Muscle of leg (tissue), 16 donors: ENCODE results near the gene PCSK5. TPM values are rescaled to one million over a fixed set of nuclear protein-coding genes. Genes with fewer than 3 reads are reported as not detected.
A peak's percentile ranks its signal among the peaks of the same experiment; 100 is the strongest.

Source experiments
- DNase-seq: peaks from one replicate; pipeline ENCODE4 v3.0.0; 2013
- H3K27ac ChIP-seq: one replicate; pipeline ENCODE4 v1.5.1; 2013; ENCODE audit warnings: mild to moderate bottlenecking, low read length, control low read depth
- H3K27me3 ChIP-seq: one replicate; pipeline ENCODE4 v1.6.1; 2013; ENCODE audit warnings: low read length; ENCODE audit not compliant: control insufficient read depth, insufficient read depth
- H3K36me3 ChIP-seq: one replicate; pipeline ENCODE4 v1.6.1; 2013; ENCODE audit warnings: low read length; ENCODE audit not compliant: control insufficient read depth, insufficient read depth
- H3K4me1 ChIP-seq: one replicate; pipeline ENCODE4 v1.6.1; 2013; ENCODE audit warnings: low read length; ENCODE audit not compliant: control insufficient read depth, insufficient read depth
- H3K4me3 ChIP-seq: one replicate; pipeline ENCODE4 v1.5.1; 2013; ENCODE audit warnings: low read length, control low read depth
- H3K9me3 ChIP-seq: replicated peaks from 2 replicates; pipeline ENCODE4 v1.6.1; 2013; ENCODE audit warnings: low read depth, low read length; ENCODE audit not compliant: control insufficient read depth
- WGBS: methylation state at CpG from one replicate; pipeline ENCODE4 v1.1.5; 2013; ENCODE audit warnings: missing lambda C conversion rate; ENCODE audit not compliant: insufficient coverage; 5-methylcytosine and 5-hydroxymethylcytosine counted together
- long read RNA-seq, 11 donors: transcript quantifications; one replicate each; lab custom pipeline, GENCODE V29; 2026
- polyA plus RNA-seq, 8 donors: library from polyadenylated mRNA; unstranded; fragments of 120-200 nt; gene quantifications; one replicate each; pipeline versions ENCODE4 v1.2.1 to v1.2.3, GENCODE V29; 2013; ENCODE audit warnings: inconsistent platforms in 1 of 8, low replicate concordance in 1 of 8; ENCODE audit not compliant: insufficient read length in 8 of 8, insufficient read depth in 1 of 8
- total RNA-seq: library from RNA; stranded (reverse); fragments of 120-200 nt; gene quantifications from one replicate; pipeline ENCODE4 v1.2.4, GENCODE V29; 2013

The PCSK5 gene
- total RNA-seq (15.8 TPM), polyA plus RNA-seq (10 to 100 TPM; 12.9 to 22.1 (median 16.9) TPM)
- long read RNA-seq, donor 1, result 0 reads
- long read RNA-seq, donor 2, result 0 reads
- long read RNA-seq, donor 3, full-length matches to known transcripts, result 1 of 11 reads
- long read RNA-seq, donor 3, partial matches to known transcripts, result 10 of 11 reads
- long read RNA-seq, donor 3, other reads (novel, unspliced or antisense), result 0 of 11 reads
- long read RNA-seq, donor 4, full-length matches to known transcripts, result 2 of 2 reads
- long read RNA-seq, donor 4, partial matches to known transcripts, result 0 of 2 reads
- long read RNA-seq, donor 4, other reads (novel, unspliced or antisense), result 0 of 2 reads
- long read RNA-seq, donor 5, partial matches to known transcripts, result 30 of 31 reads
- long read RNA-seq, donor 5, other reads (novel, unspliced or antisense), result 0 of 31 reads
- long read RNA-seq, donor 6, full-length matches to known transcripts, result 2 of 2 reads
- long read RNA-seq, donor 6, partial matches to known transcripts, result 0 of 2 reads
- long read RNA-seq, donor 6, other reads (novel, unspliced or antisense), result 0 of 2 reads
- long read RNA-seq, donor 7, full-length matches to known transcripts, result 3 of 8 reads
- long read RNA-seq, donor 7, partial matches to known transcripts, result 5 of 8 reads
- long read RNA-seq, donor 7, other reads (novel, unspliced or antisense), result 0 of 8 reads
- long read RNA-seq, donor 8, result 0 reads
- long read RNA-seq, donor 9, result 0 reads
- long read RNA-seq, donor 10, result 0 reads
- long read RNA-seq, donor 11, result 0 reads

DNA sequence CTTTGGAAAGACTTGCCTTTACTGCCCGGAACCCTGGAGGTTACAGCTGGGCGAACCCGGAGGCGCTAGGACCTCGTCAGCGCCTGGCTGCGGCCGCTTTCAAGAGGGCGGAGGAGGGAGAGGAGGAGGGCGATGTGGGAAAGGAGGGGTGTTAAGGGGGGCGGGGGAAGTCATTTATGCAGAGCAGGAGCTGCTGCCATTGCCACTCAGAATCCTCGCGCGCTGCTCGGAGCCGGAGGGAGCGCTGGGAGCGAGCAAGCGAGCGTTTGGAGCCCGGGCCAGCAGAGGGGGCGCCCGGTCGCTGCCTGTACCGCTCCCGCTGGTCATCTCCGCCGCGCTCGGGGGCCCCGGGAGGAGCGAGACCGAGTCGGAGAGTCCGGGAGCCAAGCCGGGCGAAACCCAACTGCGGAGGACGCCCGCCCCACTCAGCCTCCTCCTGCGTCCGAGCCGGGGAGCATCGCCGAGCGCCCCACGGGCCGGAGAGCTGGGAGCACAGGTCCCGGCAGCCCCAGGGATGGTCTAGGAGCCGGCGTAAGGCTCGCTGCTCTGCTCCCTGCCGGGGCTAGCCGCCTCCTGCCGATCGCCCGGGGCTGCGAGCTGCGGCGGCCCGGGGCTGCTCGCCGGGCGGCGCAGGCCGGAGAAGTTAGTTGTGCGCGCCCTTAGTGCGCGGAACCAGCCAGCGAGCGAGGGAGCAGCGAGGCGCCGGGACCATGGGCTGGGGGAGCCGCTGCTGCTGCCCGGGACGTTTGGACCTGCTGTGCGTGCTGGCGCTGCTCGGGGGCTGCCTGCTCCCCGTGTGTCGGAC, at the start of gene PCSK5:
TSS of gene PCSK5 (plus strand) at position 202 of the 805 bp plus-strand sequence. CDS start at position 711, 509 bp downstream.
- peak within 1 kb of the TSS; percentile 81 for H3K4me3 ChIP-seq
- peaks cover 5% of the 10 kb centered on the region for H3K27me3 ChIP-seq
- H3K9me3 ChIP-seq, result no peaks in the 10 kb centered on the region
- peaks cover 12% of the 10 kb centered on the region for H3K4me1 ChIP-seq
- H3K27ac ChIP-seq, result peak within 1 kb of the TSS; percentile 95
- peak; percentile 99 for DNase-seq
- under 1% methylated on average over 82 of the region's 83 CpGs for WGBS
- H3K36me3 ChIP-seq, result no peaks in the 10 kb centered on the region

DNA sequence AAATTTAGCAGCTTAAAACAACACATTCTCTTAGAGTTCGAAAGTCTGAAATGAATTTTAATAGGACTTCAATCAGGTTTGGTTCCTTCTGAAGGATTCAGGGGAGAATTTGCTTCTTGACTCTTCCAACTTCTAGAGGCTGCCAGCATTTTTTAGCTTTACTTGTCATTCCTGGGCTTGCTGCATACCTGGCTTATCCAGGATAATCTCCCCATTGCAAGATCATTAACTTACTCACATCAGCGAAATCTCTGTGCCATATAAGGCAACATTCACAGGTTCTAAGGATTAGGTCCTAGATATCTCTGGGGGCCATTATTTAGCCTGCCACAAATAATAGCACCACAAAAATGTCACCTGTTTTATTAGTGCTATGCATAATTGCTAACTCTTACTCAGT, 46.2 kb upstream of the PCSK5 start:
- H3K27ac ChIP-seq, result no peak overlapping the region
- no peaks in the 10 kb centered on the region for H3K27me3 ChIP-seq
- H3K4me1 ChIP-seq, result no peaks in the 10 kb centered on the region
- no peak for DNase-seq
- H3K4me3 ChIP-seq, result no peak overlapping the region
- no CpG with 5 or more reads among the region's 2 CpGs for WGBS
- peaks cover 3% of the 10 kb centered on the region for H3K9me3 ChIP-seq
- H3K36me3 ChIP-seq, result no peaks in the 10 kb centered on the region

DNA sequence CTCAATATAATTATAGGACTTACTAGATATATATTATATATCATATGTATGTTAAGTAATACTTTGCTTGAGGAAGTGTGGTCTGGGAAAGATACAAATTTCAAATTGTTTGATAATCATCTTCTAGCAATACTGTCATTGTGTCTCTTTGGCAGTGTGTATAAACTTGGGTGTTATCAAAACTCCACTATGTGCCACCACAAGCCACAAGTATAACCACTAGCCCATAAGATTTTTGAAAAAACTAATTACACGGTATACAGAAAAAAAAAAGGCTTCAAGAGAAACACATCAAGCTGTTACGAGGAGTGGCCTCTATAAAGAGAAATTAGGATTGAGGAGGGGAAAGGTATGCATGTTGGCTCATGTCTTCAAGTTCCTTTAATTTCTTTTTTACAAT, 44.7 kb upstream of the PCSK5 start:
- Histone ChIP-seq H3K9me3 (peaks cover 3% of the 10 kb centered on the region), H3K27me3 (no peaks in the 10 kb centered on the region)
- no CpG with 5 or more reads among the region's 2 CpGs for WGBS

DNA sequence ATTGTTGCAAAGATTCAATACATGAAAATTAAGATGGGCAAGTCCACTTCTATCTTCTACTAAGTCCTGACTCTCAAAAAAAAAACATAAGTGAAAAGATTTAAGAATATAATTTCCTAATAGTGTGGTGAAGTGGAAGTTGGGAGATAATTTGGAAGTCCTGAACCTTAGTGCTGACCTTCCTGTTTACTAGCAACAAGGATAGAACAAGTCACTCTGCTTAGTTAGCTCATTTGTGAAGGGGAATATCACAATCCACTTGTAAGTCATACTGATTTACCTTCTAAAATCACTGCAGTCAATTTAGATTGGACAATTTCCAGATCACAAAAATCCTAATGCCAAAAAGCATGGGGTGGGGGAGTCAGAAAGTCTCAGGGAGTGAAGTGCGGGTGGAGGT, 43.4 kb upstream of the PCSK5 start:
- no peak for DNase-seq
- WGBS, result no CpG with 5 or more reads among the region's 1 CpG
- Histone ChIP-seq H3K27me3 (no peaks in the 10 kb centered on the region), H3K36me3 (no peaks in the 10 kb centered on the region), H3K4me1 (no peaks in the 10 kb centered on the region), H3K9me3 (peaks cover 3% of the 10 kb centered on the region), H3K27ac (no peak overlapping the region), H3K4me3 (no peak overlapping the region)

More for the DNA sequence above, 44.7 kb upstream of the PCSK5 start:
- Histone ChIP-seq H3K4me3 (no peak overlapping the region), H3K27ac (no peak overlapping the region), H3K4me1 (no peaks in the 10 kb centered on the region), H3K36me3 (no peaks in the 10 kb centered on the region)
- DNase-seq, result no peak

DNA sequence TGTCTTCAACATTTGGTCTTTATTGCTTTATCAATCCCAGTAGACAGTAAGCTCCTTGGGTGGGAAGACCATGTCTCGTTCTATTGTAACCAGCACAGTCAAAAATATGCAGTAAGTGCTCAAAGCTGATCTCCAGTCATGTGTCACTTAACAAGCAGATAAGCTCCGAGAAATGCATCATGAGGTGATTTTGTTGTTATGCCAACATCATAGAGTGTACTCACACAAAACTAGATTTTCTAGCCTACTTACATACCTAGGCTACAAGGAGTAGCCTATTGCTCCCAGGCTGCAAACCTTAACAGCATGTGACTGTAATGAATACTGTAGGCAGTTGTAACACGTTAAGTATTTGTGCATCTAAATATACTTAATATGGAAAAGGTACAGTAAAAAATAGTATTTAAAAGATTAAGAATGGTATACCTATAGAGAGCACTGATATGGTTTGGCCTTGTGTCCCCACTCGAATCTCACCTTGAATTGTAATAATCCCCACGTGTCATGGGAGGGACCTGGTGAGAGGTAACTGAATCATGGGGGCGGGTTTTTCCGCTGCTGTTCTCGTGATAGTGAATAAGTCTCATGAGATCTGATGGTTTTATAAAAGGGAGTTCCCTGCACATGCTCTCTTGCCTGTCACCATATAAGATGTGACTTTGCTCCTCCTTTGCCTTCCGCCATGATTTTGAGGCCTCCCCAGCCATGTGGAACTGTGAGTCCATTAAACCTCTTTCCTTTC, 39.8 kb upstream of the PCSK5 start:
- WGBS, result 100% methylated on average over 2 of the region's 9 CpGs
- Histone ChIP-seq H3K4me3 (no peak overlapping the region), H3K36me3 (no peaks in the 10 kb centered on the region), H3K4me1 (no peaks in the 10 kb centered on the region), H3K9me3 (no peaks in the 10 kb centered on the region), H3K27me3 (no peaks in the 10 kb centered on the region), H3K27ac (no peak overlapping the region)
- DNase-seq, result no peak

DNA sequence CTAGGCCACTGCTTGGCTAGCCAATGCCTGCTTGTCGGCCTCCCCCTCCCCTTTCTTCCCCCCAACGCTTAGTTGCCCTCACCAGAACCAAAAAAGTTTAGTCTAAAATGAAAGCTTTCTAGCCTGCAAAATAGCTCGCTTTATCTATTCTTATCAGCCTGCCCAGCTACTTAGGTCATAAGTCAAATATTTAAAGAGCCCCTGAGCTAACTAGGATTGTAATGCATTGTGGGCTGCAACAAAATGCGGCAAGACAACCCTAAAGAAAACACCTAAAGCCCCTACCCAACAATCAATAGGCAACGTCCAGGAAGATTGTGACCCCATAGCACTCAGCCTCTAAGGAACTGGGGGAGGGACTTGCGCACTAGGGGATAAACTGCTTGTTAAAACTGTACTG, 38.6 kb upstream of the PCSK5 start:
- Histone ChIP-seq H3K27ac (no peak overlapping the region), H3K9me3 (no peaks in the 10 kb centered on the region), H3K4me1 (no peaks in the 10 kb centered on the region), H3K36me3 (no peaks in the 10 kb centered on the region), H3K27me3 (no peaks in the 10 kb centered on the region), H3K4me3 (no peak overlapping the region)
- WGBS, result 90% methylated on average over 1 of the region's 6 CpGs
- DNase-seq, result no peak

DNA sequence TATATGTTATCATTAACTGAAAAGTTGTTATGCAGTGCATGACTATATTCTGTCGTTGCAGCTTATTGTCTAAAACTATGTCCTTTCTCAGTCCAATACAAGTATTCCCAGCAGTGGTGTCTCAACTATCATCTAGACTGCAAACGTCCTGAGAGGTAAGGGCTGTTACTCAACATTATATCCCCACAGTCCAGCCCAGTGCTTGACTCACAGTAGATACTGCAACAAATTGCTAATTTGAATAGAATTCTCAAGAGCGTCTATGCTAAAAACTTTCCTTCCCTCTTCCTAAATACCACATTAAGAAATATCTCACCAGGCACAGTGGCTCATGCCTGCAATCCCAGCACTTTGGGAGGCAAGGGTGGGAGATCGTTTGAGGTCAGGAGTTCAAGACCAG, 37.7 kb upstream of the PCSK5 start:
- WGBS, result 57% methylated on average over 1 of the region's 4 CpGs
- Histone ChIP-seq H3K9me3 (no peaks in the 10 kb centered on the region), H3K4me1 (no peaks in the 10 kb centered on the region), H3K4me3 (no peak overlapping the region), H3K36me3 (no peaks in the 10 kb centered on the region), H3K27me3 (no peaks in the 10 kb centered on the region), H3K27ac (no peak overlapping the region)
- no peak for DNase-seq

DNA sequence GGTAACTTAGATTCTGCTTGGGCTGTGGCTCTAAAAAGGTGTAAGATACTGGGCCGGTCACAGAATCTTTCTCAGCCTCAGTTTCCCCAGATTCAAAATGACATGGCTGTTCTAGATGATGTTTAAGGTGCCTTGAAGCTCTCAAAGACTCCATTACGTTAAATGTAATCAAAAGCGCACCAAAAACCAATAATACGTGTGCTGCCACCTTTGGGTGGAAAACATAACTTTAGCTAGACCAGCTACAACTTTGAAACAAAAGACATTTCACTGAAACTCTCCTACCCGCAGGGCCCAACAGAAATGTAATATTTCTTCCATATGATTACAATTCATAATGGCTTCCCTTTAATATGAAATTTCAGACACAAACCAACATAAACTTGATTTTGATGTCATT, 35.0 kb upstream of the PCSK5 start:
- 0% methylated on average over 1 of the region's 5 CpGs for WGBS
- DNase-seq, result peak; percentile 48
- no peaks in the 10 kb centered on the region for H3K4me1 ChIP-seq

DNA sequence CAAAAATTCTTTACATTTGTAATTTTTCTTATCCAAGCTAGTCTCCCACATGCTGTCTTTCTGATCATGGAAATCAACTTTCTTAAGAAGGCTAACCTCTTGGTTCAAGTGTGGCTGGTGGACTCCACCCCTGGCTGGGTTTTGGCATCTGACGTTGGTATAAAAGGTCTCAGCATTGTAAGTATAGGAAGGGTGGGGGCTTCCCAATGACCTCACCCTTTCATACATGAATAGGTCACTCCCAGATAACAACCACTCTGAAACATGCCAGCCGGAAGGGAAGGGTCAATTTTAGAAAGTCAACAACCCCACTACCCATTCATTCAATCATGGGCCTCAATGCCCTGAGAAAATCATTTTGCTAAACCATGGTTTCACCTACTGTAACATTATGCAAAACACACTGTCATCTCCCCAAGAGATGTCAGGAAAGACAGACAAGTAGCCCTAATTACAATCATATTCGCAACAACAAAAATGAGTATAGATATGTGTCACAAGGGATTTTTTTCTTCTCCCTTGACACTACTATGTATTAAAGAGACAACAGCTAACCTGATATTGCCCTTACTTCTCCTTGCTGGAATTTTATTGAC, 31.9 kb upstream of the PCSK5 start:
- H3K27me3 ChIP-seq, result no peaks in the 10 kb centered on the region
- no peaks in the 10 kb centered on the region for H3K4me1 ChIP-seq
- WGBS, result 77% methylated on average over 1 of the region's 3 CpGs
- no peaks in the 10 kb centered on the region for H3K36me3 ChIP-seq
- no peak for DNase-seq
- H3K4me3 ChIP-seq, result no peak overlapping the region
- H3K27ac ChIP-seq, result no peak overlapping the region
- no peaks in the 10 kb centered on the region for H3K9me3 ChIP-seq

More for the DNA sequence above, 35.0 kb upstream of the PCSK5 start:
- no peaks in the 10 kb centered on the region for H3K9me3 ChIP-seq
- no peaks in the 10 kb centered on the region for H3K36me3 ChIP-seq
- H3K27ac ChIP-seq, result no peak overlapping the region
- H3K4me3 ChIP-seq, result no peak overlapping the region
- no peaks in the 10 kb centered on the region for H3K27me3 ChIP-seq
